Thoracic aorta (tissue), 2 donors: ENCODE measurements around the gene CEP78. TPM values are rescaled to one million over a fixed set of nuclear protein-coding genes. Genes with fewer than 3 reads are reported as not detected.

Source experiments
- ATAC-seq: fragments of 150-250 bp; one replicate; pipeline ENCODE4 v1.8.0; 2017; ENCODE audit warnings: low read depth; ENCODE audit not compliant: insufficient number of reproducible peaks, low FRiP score
- DNase-seq: peaks from one replicate; pipeline ENCODE4 v3.0.0-alpha.2; 2020; ENCODE audit warnings: low spot score
- H3K27ac ChIP-seq, 2 donors: fragments of 200-600 bp; sonication (generic); 1 replicate in 1 of 2; 2 replicates in 1 of 2; pipeline ENCODE4 v1.5.1; 2016; ENCODE audit warnings: mild to moderate bottlenecking in 2 of 2, moderate library complexity in 2 of 2
- H3K27me3 ChIP-seq: fragments of 200-600 bp; sonication (generic); replicated peaks from 2 replicates; pipeline ENCODE4 v1.6.0; 2016; ENCODE audit warnings: mild to moderate bottlenecking; ENCODE audit not compliant: insufficient read depth
- H3K36me3 ChIP-seq: fragments of 200-600 bp; sonication (generic); one replicate; pipeline ENCODE4 v1.5.1; 2016
- H3K4me1 ChIP-seq, 2 donors: fragments of 200-600 bp; sonication (generic); 1 replicate in 1 of 2; 2 replicates in 1 of 2; pipeline versions ENCODE4 v1.5.1 to v1.6.0; 2016; ENCODE audit warnings: low read depth in 2 of 2, mild to moderate bottlenecking in 1 of 2; ENCODE audit not compliant: control insufficient read depth in 1 of 2
- H3K4me3 ChIP-seq: fragments of 200-600 bp; sonication (generic); 2 replicates; pipeline ENCODE4 v1.5.1; 2016; ENCODE audit warnings: mild to moderate bottlenecking
- H3K9me3 ChIP-seq: fragments of 200-600 bp; sonication (generic); 2 replicates; pipeline ENCODE4 v1.5.1; 2016
- CTCF ChIP-seq: fragments of 200-600 bp; sonication (generic); IDR thresholded peaks from one replicate; pipeline ENCODE4 v1.5.1; 2019; ENCODE audit warnings: antibody characterized with exemption
- total RNA-seq, 2 donors: library from RNA; depleted of rRNA; stranded (reverse); fragments of >200 nt; gene quantifications; one replicate each; pipeline versions ENCODE4 v1.1.0 to v1.2.3, GENCODE V29; 2016

Gene CEP78
- total RNA-seq, 2 donors from 2014 or later, result 5.6 to 10.4 TPM

GRCh38 chr9:78314953-78315870 is 79.3 kb downstream of the CEP78 start:
- Histone ChIP-seq H3K9me3 (no peaks in the 10 kb centered on the region), H3K4me3 (no peak overlapping the region), H3K27me3 (no peaks in the 10 kb centered on the region), H3K4me1 (no peaks in the 10 kb centered on the region), H3K36me3 (no peaks in the 10 kb centered on the region), H3K27ac (no peak overlapping the region)
- no peak for DNase-seq
- ATAC-seq, result no peak
- no peak for TF ChIP-seq CTCF

GRCh38 chr9:78316166-78316892 is 80.5 kb downstream of the CEP78 start:
- no peak for TF ChIP-seq CTCF
- no peaks in the 10 kb centered on the region for H3K4me1 ChIP-seq
- H3K4me3 ChIP-seq, result no peak overlapping the region
- no peaks in the 10 kb centered on the region for H3K9me3 ChIP-seq
- DNase-seq (no peak), ATAC-seq (no peak)
- no peaks in the 10 kb centered on the region for H3K36me3 ChIP-seq
- H3K27me3 ChIP-seq, result no peaks in the 10 kb centered on the region
- H3K27ac ChIP-seq, result no peak overlapping the region

- H3K27me3 ChIP-seq, result no peaks in the 10 kb centered on the region
- ATAC-seq, result no peak
- DNase-seq, result no peak
- H3K27ac ChIP-seq, result no peak overlapping the region
- no peaks in the 10 kb centered on the region for H3K36me3 ChIP-seq
- no peak for TF ChIP-seq CTCF
- H3K4me1 ChIP-seq, result no peaks in the 10 kb centered on the region
- H3K4me3 ChIP-seq, result no peak overlapping the region
- no peaks in the 10 kb centered on the region for H3K9me3 ChIP-seq
Observed at GRCh38 chr9:78319197-78320029, 83.5 kb downstream of the CEP78 start.

- no peaks in the 10 kb centered on the region for H3K27me3 ChIP-seq
Observed at GRCh38 chr9:78320030-78320693, 84.3 kb downstream of the CEP78 start.

More at GRCh38 chr9:78320030-78320693, 84.3 kb downstream of the CEP78 start:
- Histone ChIP-seq H3K27ac (no peak overlapping the region), H3K9me3 (no peaks in the 10 kb centered on the region), H3K4me1 (no peaks in the 10 kb centered on the region), H3K4me3 (no peak overlapping the region), H3K36me3 (no peaks in the 10 kb centered on the region)
- ATAC-seq (no peak), DNase-seq (no peak)
- no peak for TF ChIP-seq CTCF
